ENCODE measurements around the gene TEAD2.

- no peak for TF ChIP-seq CTCF (IDR thresholded peaks at IDR 0.05)
- no peak for TF ChIP-seq POLR2A (IDR thresholded peaks at IDR 0.05)
Measured at GRCh38 chr19:49396738-49397505, 34.7 kb upstream of the TEAD2 start.

Measured in lower leg skin (tissue), 3 donors.